ENCODE measurements around the gene MEIS2.
A peak's percentile ranks its signal among the peaks of the same experiment; 100 is the strongest.

DNA sequence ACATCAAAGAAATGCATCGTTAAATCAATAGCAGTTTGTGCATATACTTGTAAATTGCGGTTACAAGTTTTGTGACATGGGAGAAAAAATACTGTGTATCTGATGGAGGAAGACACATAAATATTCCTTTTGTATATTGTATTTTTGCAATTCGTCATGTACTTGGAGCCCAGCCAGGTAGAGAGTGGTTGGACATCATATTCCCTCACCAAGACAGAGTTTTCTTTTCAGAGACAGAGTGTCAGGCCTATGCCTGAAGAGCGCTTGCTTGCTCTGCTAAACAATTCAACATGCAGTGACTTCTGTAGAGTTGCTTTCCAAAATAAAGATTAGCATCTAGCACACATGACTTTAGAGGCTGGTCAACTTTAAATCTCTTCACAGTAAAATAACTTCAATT, 24.8 kb upstream of the MEIS2 start:
- no peak for TF ChIP-seq ZNF239 (tag by site-specific recombination; IDR thresholded peaks at IDR 0.05)
- TF ChIP-seq ZNF48 (tag by site-specific recombination; IDR thresholded peaks at IDR 0.05) = no peak
- peak; percentile 92 for TF ChIP-seq ZNF449 (tag by site-specific recombination; IDR thresholded peaks at IDR 0.05)
- TF ChIP-seq ZNF549 (tag by site-specific recombination; IDR thresholded peaks at IDR 0.05) = no peak
- TF ChIP-seq GLI4 (tag by site-specific recombination; IDR thresholded peaks at IDR 0.05) = no peak
- TF ChIP-seq, protein P1, sequence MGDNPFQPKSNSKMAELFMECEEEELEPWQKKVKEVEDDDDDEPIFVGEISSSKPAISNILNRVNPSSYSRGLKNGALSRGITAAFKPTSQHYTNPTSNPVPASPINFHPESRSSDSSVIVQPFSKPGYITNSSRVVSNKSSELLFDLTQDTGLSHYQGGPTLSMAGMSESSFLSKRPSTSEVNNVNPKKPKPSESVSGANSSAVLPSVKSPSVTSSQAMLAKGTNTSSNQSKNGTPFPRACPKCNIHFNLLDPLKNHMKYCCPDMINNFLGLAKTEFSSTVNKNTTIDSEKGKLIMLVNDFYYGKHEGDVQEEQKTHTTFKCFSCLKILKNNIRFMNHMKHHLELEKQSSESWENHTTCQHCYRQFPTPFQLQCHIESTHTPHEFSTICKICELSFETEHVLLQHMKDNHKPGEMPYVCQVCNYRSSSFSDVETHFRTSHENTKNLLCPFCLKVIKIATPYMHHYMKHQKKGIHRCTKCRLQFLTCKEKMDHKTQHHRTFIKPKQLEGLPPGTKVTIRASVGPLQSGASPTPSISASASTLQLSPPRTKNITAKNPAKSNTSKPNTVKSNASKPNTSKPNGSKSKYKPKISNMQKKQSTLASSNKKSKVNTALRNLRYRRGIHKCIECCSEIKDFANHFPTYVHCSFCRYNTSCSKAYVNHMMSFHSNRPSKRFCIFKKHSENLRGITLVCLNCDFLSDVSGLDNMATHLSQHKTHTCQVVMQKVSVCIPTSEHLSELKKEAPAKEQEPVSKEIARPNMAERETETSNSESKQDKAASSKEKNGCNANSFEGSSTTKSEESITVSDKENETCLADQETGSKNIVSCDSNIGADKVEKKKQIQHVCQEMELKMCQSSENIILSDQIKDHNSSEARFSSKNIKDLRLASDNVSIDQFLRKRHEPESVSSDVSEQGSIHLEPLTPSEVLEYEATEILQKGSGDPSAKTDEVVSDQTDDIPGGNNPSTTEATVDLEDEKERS (tag by site-specific recombination; IDR thresholded peaks at IDR 0.05) = no peak

Data from HEK293 (cell line).